GM23248 (cell line): Measurements from ENCODE around the gene ANKRD7. TPM values are rescaled to one million over a fixed set of nuclear protein-coding genes. Genes with fewer than 3 reads are reported as not detected.

Experiments used
- DNase-seq: peaks from one replicate; pipeline ENCODE4 v3.0.0-alpha.2; 2015
- H2AFZ ChIP-seq: fragments of 200-600 bp; sonication (generic); 2 replicates; pipeline ENCODE4 v1.6.1; 2016; ENCODE audit warnings: antibody characterized with exemption
- H3F3A ChIP-seq: fragments of 200-600 bp; sonication (generic); 2 replicates; pipeline ENCODE4 v1.6.1; 2016; ENCODE audit warnings: mild to moderate bottlenecking, antibody characterized with exemption, mixed run types; ENCODE audit not compliant: insufficient read depth
- H3K27ac ChIP-seq: fragments of 200-600 bp; sonication (generic); 2 replicates; pipeline ENCODE4 v1.5.1; 2016; ENCODE audit warnings: mild to moderate bottlenecking
- H3K27me3 ChIP-seq: fragments of 200-600 bp; sonication (generic); replicated peaks from 2 replicates; pipeline ENCODE4 v1.6.1; 2016; ENCODE audit warnings: mild to moderate bottlenecking; ENCODE audit not compliant: insufficient read depth
- H3K36me3 ChIP-seq: fragments of 200-600 bp; sonication (generic); 2 replicates; pipeline ENCODE4 v1.6.1; 2016; ENCODE audit warnings: low read depth, mild to moderate bottlenecking
- H3K4me1 ChIP-seq: fragments of 200-600 bp; sonication (generic); 2 replicates; pipeline ENCODE4 v1.6.1; 2016; ENCODE audit warnings: mild to moderate bottlenecking; ENCODE audit not compliant: insufficient read depth
- H3K4me2 ChIP-seq: fragments of 200-600 bp; sonication (generic); one replicate; pipeline ENCODE4 v1.6.1; 2016; ENCODE audit warnings: mild to moderate bottlenecking; ENCODE audit not compliant: unreplicated experiment
- H3K4me3 ChIP-seq: fragments of 200-600 bp; sonication (generic); 2 replicates; pipeline ENCODE4 v1.5.1; 2016; ENCODE audit warnings: mild to moderate bottlenecking
- H3K79me2 ChIP-seq: fragments of 200-600 bp; sonication (generic); 2 replicates; pipeline ENCODE4 v1.6.1; 2016; ENCODE audit warnings: mild to moderate bottlenecking; ENCODE audit not compliant: insufficient read depth
- H3K9ac ChIP-seq: fragments of 200-600 bp; sonication (generic); 2 replicates; pipeline ENCODE4 v1.6.1; 2016; ENCODE audit warnings: mild to moderate bottlenecking
- H3K9me2 ChIP-seq: fragments of 200-600 bp; sonication (generic); 2 replicates; pipeline ENCODE4 v1.6.1; 2016; ENCODE audit warnings: mixed run types, mild to moderate bottlenecking, moderate library complexity; ENCODE audit not compliant: insufficient read depth
- H3K9me3 ChIP-seq: fragments of 200-600 bp; sonication (generic); one replicate; pipeline ENCODE4 v1.6.1; 2017; ENCODE audit warnings: low read depth
- H4K20me1 ChIP-seq: fragments of 200-600 bp; sonication (generic); 2 replicates; pipeline ENCODE4 v1.6.0; 2016; ENCODE audit not compliant: insufficient read depth
- EZH2 ChIP-seq: fragments of 200-600 bp; sonication (generic); IDR thresholded peaks from 2 replicates; pipeline ENCODE4 v1.6.1; 2018; ENCODE audit warnings: antibody characterized with exemption, mild to moderate bottlenecking; ENCODE audit not compliant: insufficient read depth, poor library complexity, severe bottlenecking
- EZH2phosphoT487 ChIP-seq: fragments of 200-600 bp; sonication (generic); IDR thresholded peaks from 2 replicates; pipeline ENCODE4 v1.6.1; 2018; ENCODE audit warnings: antibody characterized with exemption, moderate library complexity, mild to moderate bottlenecking, low read depth; ENCODE audit not compliant: insufficient read depth
- WGBS, 2 experiments: methylation state at CpG; one replicate each; pipeline ENCODE4 v1.1.6; 2015 to 2017; ENCODE audit warnings: low lambda C conversion rate in 2 of 2, low coverage in 1 of 2; ENCODE audit errors: missing lambda C conversion rate in 2 of 2; 5-methylcytosine and 5-hydroxymethylcytosine counted together
- in situ Hi-C: fragments of 300-500 bp; cut with MboI; formaldehyde crosslinking; loops from 2 replicates; pipeline ENCODE4 v1.15.0; 2020
- polyA plus RNA-seq: library from polyadenylated mRNA; unstranded; fragments of >200 nt; fragmentation: Nextera tagmentation; extraction: Ambion mirVana; gene quantifications from 2 replicates; pipeline ENCODE4 v1.2.1, GENCODE V29; 2016
- total RNA-seq: library from RNA; depleted of rRNA; stranded (reverse); fragments of >200 nt; shearing (Covaris generic); gene quantifications from 2 replicates; pipeline ENCODE4 v1.2.3, GENCODE V29; 2014

Gene ANKRD7
- total and polyA plus RNA-seq, 2 experiments from 2014 or later: 1.6 TPM; not detected in 1

GRCh38 chr7:118186501-118186900 is 38.0 kb upstream of the ANKRD7 start:
- no peak for TF ChIP-seq EZH2
- no peak for TF ChIP-seq EZH2phosphoT487
- in situ Hi-C loops: no loop called here
- Histone ChIP-seq H3K9me2 (no peaks in the 10 kb centered on the region), H3K27ac (no peak overlapping the region), H3K4me2 (peak overlapping the region; percentile 94), H3K4me3 (peak overlapping the region; percentile 93), H3K36me3 (peaks cover 35% of the 10 kb centered on the region), H3K79me2 (peaks cover 67% of the 10 kb centered on the region), H4K20me1 (no peaks in the 10 kb centered on the region), H3F3A (peaks cover 10% of the 10 kb centered on the region; the same call in 1 of the 2 replicates), H3K4me1 (peaks cover 30% of the 10 kb centered on the region), H2AFZ (no peak overlapping the region), H3K9me3 (no peaks in the 10 kb centered on the region), H3K9ac (peak overlapping the region; percentile 95), H3K27me3 (no peaks in the 10 kb centered on the region)
- peak; percentile 21 for DNase-seq

GRCh38 chr7:118194571-118194970 is 29.9 kb upstream of the ANKRD7 start:
- Histone ChIP-seq H3F3A (peaks cover 19% of the 10 kb centered on the region), H3K9me2 (no peaks in the 10 kb centered on the region), H3K79me2 (peaks cover 2% of the 10 kb centered on the region; the same call in 1 of the 2 replicates), H3K27ac (no peak overlapping the region), H3K9me3 (no peaks in the 10 kb centered on the region), H3K36me3 (peaks cover 30% of the 10 kb centered on the region; the same call in 1 of the 2 replicates), H2AFZ (no peak overlapping the region), H4K20me1 (no peaks in the 10 kb centered on the region), H3K4me2 (no peak overlapping the region), H3K4me1 (no peaks in the 10 kb centered on the region), H3K9ac (no peak overlapping the region), H3K4me3 (no peak overlapping the region), H3K27me3 (no peaks in the 10 kb centered on the region)
- TF ChIP-seq EZH2phosphoT487 (no peak), EZH2 (no peak)
- no peak for DNase-seq
- in situ Hi-C loops: no loop called here
- 72 to 78% methylated on average over 2 of the region's 2 CpGs for WGBS, 2 experiments

DNA sequence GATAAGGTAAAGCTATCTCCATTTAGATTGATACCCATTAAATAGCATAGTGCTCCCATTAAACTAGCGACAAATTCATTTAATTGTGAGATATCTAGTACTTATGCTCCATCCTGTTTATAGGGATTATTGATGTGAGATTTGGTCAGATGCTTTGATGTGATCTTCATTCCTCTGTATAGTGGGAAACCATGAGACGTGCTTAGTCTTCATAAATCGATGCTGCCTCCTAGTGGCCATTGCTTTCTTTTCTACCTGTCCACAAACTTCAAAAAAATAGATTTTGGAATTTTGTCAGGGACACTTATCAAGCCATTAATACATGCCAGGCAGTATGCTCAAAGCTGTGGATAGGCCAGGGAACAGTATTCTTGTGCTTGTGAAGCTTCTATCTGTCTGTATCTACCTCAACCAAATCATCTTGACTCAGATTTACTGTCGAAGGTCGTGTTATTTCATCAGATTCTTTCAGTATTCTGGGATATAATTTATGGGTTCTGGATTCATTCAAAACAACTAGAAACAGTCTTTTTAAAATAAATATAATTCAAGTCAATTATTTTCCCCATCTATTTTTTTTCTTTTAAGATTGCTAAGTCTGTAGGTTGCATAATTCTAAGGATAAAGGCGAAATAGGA is 28.5 kb upstream of the ANKRD7 start:
- in situ Hi-C loops: no loop called here
- no peak for TF ChIP-seq EZH2
- TF ChIP-seq EZH2phosphoT487: no peak
- no peaks in the 10 kb centered on the region for H3K27me3 ChIP-seq
- H3K27ac ChIP-seq: no peak overlapping the region
- peaks cover 19% of the 10 kb centered on the region for H3F3A ChIP-seq
- H2AFZ ChIP-seq: no peak overlapping the region
- H4K20me1 ChIP-seq: no peaks in the 10 kb centered on the region
- H3K9me2 ChIP-seq: no peaks in the 10 kb centered on the region
- H3K79me2 ChIP-seq: no peaks in the 10 kb centered on the region
- no peaks in the 10 kb centered on the region for H3K4me1 ChIP-seq
- H3K9ac ChIP-seq: no peak overlapping the region
- DNase-seq: peak; percentile 81
- H3K4me3 ChIP-seq: no peak overlapping the region
- no peak overlapping the region for H3K4me2 ChIP-seq
- 48 to 53% methylated on average over 6 of the region's 6 CpGs for WGBS, 2 experiments
- no peaks in the 10 kb centered on the region for H3K9me3 ChIP-seq
- peaks cover 23% of the 10 kb centered on the region; the same call in 1 of the 2 replicates for H3K36me3 ChIP-seq

GRCh38 chr7:118202061-118202460 is 22.4 kb upstream of the ANKRD7 start:
- peak; percentile 57 for DNase-seq
- WGBS, 2 experiments: 9 to 12% methylated on average over 2 of the region's 2 CpGs

More at GRCh38 chr7:118202061-118202460, 22.4 kb upstream of the ANKRD7 start:
- Histone ChIP-seq H2AFZ (0 out of 2 replicates have a peak overlapping the region, but pooled peaks have one; percentile 7), H3K36me3 (no peaks in the 10 kb centered on the region), H4K20me1 (no peaks in the 10 kb centered on the region), H3K4me2 (no peak overlapping the region), H3K4me3 (no peak overlapping the region), H3F3A (0 out of 2 replicates have a peak, but pooled peaks cover 5% of the 10 kb centered on the region), H3K27ac (no peak overlapping the region), H3K9ac (no peak overlapping the region), H3K9me2 (no peaks in the 10 kb centered on the region), H3K4me1 (no peaks in the 10 kb centered on the region), H3K9me3 (no peaks in the 10 kb centered on the region), H3K27me3 (no peaks in the 10 kb centered on the region), H3K79me2 (no peaks in the 10 kb centered on the region)
- in situ Hi-C loops: no loop called here
- TF ChIP-seq EZH2 (no peak), EZH2phosphoT487 (no peak)
